Astrocyte of the cerebellum (primary cell): ENCODE results near the gene DOK5.

ENCODE experiments used
- DNase-seq: peaks from one replicate; pipeline ENCODE4 v3.0.0-alpha.2; 2011; ENCODE audit warnings: low read depth
- H3K4me3 ChIP-seq: 2 replicates; pipeline ENCODE4 v1.5.1; 2011; ENCODE audit warnings: mild to moderate bottlenecking, low read depth, low read length, moderate library complexity
- CTCF ChIP-seq: IDR thresholded peaks from 2 replicates; pipeline ENCODE4 v1.5.1; 2012; ENCODE audit warnings: low read length, low read depth, moderate library complexity, mild to moderate bottlenecking; ENCODE audit errors: missing control alignments
- in situ Hi-C: cut with HindIII; loops from 2 replicates; pipeline ENCODE4 v1.10.0; 2017; ENCODE audit warnings: low sequenced_read_pairs

DOK5 gene

GRCh38 chr20:54549658-54550326 is 74.4 kb downstream of the DOK5 start:
- no peak for DNase-seq
- H3K4me3 ChIP-seq: no peak overlapping the region
- in situ Hi-C loops: no loop called here
- TF ChIP-seq CTCF: no peak

GRCh38 chr20:54550776-54551396 is 75.5 kb downstream of the DOK5 start:
- in situ Hi-C loops: no loop called here
- H3K4me3 ChIP-seq: no peak overlapping the region
- no peak for DNase-seq
- TF ChIP-seq CTCF: no peak

- DNase-seq: no peak
- TF ChIP-seq CTCF: no peak
- H3K4me3 ChIP-seq: no peak overlapping the region
- in situ Hi-C loops: no loop called here
Measured at GRCh38 chr20:54554006-54554405, 78.6 kb downstream of the DOK5 start.

- no peak for DNase-seq
- H3K4me3 ChIP-seq: no peak overlapping the region
- no peak for TF ChIP-seq CTCF
- in situ Hi-C loops: no loop called here
Measured at GRCh38 chr20:54555150-54555549, 79.8 kb downstream of the DOK5 start.

GRCh38 chr20:54556406-54556805 is 81.0 kb downstream of the DOK5 start:
- no peak overlapping the region for H3K4me3 ChIP-seq
- no peak for DNase-seq
- in situ Hi-C loops: no loop called here
- TF ChIP-seq CTCF: no peak

- H3K4me3 ChIP-seq: no peak overlapping the region
- in situ Hi-C loops: no loop called here
- TF ChIP-seq CTCF: no peak
- DNase-seq: no peak
Measured at GRCh38 chr20:54557806-54558590, 82.6 kb downstream of the DOK5 start.
